GM19193 (cell line): ENCODE data around the gene SMIM24.

ENCODE experiments used
- POLR2A ChIP-seq: IDR thresholded peaks from 4 replicates; pipeline ENCODE4 v1.6.1; 2011; ENCODE audit not compliant: insufficient read depth, insufficient read length; ENCODE audit errors: extremely low read depth

Gene SMIM24

DNA sequence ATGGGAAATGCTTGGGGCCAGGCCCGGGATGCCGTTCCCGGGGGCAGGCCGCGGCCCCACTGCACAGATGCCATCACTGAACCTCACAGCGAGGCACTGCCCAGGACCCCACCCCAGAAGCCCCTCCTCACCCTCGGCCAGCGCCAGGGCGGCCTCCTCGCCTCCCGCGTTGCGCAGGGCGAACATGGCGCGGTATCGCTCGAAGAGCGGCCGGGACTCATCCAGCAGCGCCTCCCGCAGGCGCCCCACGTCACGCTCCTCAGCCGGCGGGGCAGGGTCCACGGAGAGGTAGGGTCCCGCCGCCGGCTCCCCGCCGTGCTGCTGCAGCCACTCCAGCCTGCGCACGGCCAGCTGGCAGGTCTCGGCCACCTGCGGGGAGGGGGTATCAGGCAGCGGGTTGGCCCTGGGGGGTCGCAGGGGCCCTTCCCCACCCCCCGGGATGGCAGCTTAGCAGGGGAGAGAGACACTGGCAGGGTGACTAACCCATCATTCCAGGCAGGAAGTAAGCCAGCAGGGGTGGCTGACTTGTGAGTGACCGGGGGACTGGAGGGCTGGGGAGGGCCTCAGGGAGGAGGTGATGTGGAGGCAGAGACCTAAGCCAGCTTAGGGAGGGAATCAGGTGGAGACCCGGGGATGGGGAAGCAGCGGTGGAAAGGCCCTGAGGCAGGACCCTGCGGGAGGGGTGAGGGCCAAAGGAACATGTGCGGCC, 12.0 kb upstream of the SMIM24 start:
- no peak for TF ChIP-seq POLR2A

DNA sequence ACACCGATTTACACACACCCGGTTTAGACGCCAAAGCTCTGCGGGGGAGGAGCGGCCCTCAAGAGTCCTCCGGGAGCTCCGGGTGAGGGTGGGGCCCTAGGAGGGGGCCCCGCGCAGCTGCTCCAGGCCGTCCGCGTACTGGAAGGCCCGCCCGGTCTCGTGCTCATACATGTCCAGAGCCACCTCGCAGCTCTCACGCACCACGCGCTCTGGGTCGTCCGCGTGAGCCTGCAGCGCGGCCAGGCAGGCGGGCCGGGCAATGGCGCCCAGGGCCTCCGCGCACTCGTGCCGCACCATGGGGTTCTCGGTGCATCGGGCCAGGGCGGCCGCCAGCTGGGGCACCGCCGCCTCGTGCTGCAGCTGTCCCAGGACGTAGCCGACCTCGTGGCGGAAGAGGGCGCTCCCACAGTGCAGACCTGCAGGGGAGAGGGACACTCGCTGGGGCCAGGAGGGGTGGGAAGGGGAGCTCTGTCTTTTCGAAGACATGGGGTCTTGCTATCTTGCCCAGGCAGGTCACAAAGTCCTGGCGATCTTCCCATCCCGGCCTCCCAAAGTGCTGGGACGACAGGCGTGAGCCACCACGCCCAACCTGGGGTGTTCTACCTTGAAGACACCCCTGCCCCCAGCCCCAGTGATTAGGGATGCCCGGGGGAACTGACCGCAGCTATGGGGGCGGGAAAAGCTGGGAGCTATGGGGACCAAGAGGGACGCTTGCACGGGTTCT, 11.2 kb upstream of the SMIM24 start:
- no peak for TF ChIP-seq POLR2A

DNA sequence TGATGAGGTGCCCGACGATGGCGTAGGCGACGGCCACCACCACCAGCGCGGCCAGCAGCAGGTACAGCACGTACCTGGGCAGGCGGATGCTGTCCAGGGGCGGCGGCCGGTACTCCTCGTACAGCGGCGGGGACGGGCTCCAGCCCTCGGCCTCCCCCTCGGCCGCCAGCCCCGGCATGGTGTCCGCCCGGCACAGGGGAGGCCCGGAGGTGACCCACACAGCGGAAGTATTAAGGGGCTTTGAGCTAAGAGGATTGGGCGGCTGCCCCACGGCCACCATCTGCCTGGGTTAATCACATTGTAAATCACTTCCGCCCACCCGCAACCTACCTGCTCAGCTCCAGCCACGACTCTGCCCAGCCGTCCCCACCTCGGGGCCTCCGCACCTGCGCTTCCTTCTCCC, 2.9 kb upstream of the SMIM24 start, which contains the start of gene SMIM44:
TSS of gene SMIM44 (minus strand) at position 216 of the 403 bp plus-strand sequence. CDS start at position 178, 38 bp downstream.
- TF ChIP-seq POLR2A: no peak

DNA sequence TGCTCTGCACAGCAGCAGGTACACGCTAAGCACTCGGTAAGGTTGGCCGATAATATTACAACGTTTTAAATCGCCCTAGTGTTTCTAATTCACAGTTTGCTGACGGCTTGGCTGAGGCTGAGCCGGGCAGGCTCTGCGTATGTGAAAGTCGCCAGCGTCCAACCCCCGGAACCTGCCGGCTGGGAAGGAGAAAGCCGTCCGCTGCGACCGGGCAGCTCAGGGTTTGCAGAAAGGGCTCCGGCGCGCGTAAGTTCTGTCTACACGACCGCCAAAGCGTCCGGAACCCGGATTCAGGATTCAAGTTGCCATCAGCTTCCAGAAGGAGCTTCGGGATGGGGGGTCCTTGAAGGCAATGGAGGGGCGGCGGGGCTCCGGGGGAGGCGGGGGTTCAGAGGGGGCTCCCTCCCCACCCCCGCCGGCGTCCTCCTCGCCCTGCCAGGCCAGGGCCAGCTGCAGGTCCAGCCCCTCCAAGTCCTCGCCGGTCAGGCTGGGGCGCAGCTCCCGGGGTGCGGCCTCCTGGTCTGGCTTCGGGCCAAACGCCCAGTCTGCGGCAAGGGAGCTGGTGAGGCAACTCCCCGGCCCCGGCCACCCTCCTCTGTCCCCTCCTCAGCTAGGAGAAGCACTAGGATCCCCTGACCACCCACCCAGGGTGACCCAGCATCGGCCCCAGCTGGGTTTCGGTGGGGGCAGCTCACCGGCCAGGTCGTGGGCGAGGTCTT, 2.3 kb upstream of the SMIM24 start:
- TF ChIP-seq POLR2A: no peak

DNA sequence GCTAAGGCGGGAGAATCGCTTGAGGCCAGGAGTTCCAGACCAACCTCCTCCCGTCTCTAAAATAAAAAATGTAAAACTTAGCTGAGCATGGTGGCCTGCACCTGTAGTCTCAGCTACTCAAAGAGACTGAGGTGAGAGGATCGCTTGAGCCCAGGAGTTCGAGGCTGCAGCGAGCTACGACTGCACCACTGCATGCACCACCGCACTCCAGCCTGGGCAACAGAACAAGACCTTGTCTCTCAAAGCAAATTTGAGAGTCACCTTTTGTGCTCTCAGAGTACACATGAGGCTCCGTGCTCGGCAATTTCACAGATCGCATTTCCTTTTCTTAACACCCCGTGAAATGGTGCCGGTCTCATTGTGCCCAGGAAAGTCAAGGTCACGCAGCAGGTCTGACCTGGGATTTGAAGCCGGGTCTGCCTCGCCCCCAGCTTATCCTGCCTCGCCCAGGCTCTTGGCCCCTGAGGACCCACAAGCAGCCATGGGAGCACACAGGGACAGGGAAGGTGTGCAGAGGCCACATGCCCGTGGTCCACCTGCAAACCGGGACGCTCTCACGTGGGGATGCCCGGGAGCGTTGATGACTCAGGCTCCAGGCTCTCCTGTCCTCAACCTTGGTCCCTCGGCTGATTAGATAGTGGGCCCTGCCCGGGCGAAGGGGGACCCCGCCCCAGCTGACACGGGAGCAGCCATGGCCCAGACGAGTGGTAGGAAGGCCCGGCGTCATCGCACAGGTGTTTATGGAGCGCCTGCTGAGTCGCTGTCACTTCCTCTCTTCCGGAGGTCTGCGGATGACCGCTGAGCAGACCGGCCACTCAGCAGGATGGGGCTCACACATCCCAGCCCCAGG, 1.1 kb upstream of the SMIM24 start:
- no peak for TF ChIP-seq POLR2A

DNA sequence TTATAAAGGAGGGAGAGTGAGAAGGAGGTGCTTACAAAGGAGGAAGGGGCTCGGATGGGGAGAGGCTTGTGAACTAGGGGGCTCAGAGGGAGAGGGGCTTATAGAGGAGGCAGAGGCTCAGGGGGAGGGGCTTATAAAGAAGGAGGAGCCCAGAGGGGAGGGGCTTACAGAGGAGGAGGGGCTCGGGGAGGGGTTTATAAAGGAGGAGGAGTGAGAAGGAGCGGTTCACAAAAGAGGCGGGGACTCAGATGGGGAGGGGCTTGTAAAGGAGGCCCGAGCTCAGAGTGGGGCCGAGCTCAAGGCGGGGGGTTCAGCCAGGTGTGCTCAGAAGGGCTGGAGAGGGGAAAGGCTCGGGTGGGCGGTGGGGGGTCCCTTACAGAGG, 500 bp downstream of the SMIM24 start:
- TF ChIP-seq POLR2A: no peak

DNA sequence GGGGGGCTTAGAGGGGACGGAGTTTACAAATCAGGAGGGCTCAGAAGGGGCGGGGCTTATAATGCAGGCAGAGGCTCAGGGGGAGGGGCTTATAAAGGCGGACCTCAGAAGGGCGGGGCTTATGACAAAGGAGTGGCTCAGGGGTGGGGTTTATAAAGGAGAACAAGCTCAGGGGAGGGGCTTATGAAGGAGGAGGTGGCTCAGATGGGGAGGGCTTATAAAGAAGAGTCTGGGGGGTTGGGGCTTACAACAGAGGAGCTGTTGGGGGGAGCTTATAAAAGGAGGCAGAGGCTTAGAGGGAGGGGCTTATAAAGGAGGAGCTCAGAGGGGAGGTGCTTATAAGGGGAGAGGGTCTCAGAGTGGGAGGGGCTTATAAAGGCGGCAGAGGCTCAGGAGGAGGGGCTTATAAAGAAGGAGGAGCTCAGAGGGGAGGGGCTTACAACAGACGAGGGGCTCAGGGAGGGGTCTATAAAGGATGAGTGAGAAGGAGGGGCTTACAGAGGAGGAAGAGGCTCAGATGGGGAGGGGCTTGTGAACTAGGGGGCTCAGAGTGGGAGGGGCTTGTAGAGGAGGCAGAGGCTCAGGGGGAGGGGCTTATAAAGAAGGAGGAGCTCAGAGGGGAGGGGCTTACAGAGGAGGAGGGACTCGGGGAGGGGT, 1.0 kb downstream of the SMIM24 start:
- TF ChIP-seq POLR2A: no peak

DNA sequence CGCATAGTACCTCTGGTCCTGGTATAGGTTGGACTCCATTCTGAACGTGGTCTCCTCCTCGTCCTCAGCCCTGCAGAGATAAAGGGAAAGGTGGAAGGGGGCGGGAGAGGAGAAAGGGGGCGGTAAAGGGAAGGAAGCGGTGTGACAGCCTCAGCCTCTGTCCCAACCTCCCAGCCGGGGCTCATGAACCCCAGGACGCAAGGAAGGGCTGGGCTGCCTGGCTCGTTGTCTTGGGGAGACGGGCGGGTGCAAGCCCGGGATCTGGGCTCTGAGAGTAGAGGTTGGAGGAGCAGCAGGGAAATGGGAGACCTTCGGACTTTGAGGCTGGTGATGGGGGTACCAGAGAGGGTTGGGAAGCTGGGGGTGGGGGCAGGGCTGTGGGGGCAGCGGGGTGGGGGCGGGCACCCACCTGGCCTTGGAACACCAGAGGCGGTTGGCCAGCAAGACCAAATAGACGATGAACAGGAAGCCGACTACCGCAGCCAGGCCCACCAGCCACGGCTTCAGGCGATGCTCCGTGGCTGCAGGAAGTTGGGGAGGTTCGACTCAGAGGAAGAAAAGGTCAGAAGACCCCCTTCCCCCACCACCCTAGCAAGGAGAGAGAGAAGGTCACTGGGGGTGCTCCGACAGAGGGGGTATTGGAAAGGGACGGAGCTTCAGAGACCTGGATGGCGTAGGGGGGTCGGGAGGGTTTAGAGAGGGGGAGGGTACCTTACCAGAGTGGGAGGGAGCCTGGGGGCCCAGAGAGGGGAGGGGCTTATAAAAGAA, 1.7 kb downstream of the SMIM24 start:
- TF ChIP-seq POLR2A: no peak

DNA sequence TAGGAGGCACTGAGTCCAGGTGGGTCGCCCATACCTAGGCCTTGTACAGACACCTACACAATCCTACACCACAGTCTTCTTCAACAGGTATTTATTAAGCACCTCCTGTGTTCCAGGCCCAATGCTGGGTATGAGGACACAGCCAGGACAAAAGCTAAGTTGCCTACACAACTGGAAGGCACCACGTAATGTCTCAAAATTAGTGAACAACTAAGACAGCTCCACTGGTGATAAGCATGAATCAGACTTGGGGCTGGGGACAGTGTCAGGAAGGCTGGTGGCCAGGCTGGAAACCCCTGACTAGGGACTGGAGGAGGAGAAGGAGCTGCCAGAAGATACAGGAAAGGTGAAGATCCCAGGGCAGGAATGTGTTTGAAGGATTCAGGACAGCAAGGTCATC, 2.4 kb downstream of the SMIM24 start:
- TF ChIP-seq POLR2A: no peak

DNA sequence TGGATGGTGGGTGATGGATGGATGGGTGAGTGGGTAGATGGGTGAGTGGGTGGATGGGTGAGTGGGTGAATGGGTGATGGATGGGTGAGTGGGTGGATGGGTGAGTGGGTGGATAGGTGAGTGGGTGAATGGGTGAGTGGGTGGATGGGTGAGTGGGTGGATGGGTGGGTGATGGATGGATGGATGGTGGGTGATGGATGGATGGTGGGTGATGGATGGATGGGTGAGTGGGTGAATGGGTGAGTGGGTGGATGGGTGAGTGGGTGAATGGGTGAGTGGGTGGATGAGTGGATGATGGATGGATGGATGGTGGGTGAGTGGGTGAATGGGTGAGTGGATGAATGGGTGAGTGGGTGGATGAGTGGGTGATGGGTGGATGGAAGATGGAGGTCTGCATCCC, 2.8 kb downstream of the SMIM24 start:
- no peak for TF ChIP-seq POLR2A

DNA sequence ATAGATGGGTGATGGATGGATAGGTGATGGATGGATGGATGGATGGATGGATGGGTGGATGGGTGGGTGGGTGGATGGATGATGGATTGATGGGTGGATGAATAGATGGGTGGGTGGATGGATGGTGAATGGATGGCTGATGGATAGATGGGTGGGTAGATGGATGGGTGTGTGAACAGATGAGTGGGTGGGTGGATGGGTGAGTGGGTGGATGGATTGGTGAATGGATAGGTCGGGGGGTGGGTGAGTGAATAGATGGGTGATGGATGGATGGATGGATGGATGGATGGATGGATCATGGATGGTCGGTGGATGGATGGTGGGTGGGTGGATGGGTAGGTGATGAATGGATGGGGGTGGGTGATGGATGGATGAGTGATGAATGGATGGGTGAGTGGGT, 3.5 kb downstream of the SMIM24 start:
- TF ChIP-seq POLR2A: no peak

DNA sequence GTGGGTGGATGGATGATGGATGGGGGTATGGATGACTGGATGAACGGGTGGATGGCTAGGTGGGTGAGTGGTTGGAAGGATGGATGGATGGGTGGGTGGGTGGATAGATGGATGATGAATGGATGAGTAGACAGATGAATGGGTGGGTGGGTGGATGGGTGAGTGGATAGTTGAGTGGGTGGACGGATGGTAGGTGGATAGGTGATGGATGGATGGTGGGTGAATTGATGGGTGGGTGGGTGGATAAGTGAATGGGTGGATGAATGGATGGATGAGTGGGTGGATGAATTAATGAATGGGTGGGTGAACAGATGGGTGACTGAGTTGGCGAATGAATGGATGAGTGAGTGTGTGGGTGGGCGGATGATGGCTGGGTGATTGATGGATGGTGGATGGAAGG, 4.9 kb downstream of the SMIM24 start:
- no peak for TF ChIP-seq POLR2A

DNA sequence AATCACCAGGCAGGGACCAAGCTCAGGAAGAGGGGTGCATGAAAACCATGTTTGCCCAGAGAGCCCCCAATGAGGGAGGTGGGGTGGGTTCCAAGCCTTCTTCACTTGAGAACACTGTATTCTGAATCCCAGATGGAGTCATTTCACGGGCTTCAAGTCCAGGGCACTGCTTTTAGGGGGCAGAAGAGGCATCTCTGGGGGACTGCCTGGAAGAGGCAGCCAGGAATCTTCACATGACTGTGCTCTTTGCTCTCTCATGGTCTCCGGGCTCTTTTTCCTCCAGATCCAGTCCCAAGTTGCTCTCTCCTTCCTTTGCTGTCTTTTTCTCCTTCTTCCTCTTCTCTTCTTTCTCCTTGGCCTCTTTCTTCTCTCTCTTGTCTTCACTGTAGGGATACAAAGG, 5.7 kb downstream of the SMIM24 start:
- no peak for TF ChIP-seq POLR2A

DNA sequence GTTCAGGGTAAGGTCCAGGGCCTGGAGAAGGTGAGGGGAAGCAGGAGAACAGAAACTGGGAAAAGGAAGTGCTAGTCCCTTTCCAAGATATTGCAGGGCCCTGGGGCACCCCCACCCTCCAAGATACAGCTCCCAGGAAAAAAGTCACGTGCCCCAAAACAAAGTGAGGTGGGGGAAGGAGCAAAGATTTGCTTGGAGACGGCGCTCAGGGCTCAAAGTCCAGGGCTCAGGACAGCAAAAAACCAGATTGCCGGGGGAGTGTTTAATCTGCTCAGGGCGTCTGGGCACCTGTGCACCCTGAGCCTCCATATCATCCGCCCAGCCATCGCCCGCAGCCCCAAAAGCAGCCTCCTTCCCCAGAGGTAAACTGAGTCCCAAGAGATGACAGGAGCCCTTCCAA, 6.3 kb downstream of the SMIM24 start:
- no peak for TF ChIP-seq POLR2A
